T-helper 17 cell (primary cell): ENCODE results near the gene ABHD12B. TPM values are rescaled to one million over a fixed set of nuclear protein-coding genes. Genes with fewer than 3 reads are reported as not detected.
A peak's percentile ranks its signal among the peaks of the same experiment; 100 is the strongest.
"Not testable (repeated sequence)": the region's sequence is repeated elsewhere in the genome, so short reads cannot be mapped to it uniquely, and the experiment has no call there.

Experiments
- ATAC-seq: fragments of 150-1000 bp; cut with Tn5 transposase; 2 replicates; pipeline ENCODE4 v1.10.0; 2021; ENCODE audit warnings: mild to moderate bottlenecking, moderate library complexity
- DNase-seq, 3 donors: peaks; one replicate each; pipeline versions ENCODE4 v3.0.0 to v3.0.0-alpha.2; 2020 to 2021
- H3K9me3 ChIP-seq: one replicate; pipeline ENCODE4 v1.7.0; 2013; ENCODE audit warnings: low read length, mild to moderate bottlenecking; ENCODE audit not compliant: control insufficient read depth, poor library complexity, severe bottlenecking
- H3K27ac Mint-ChIP-seq: one replicate; pipeline ENCODE4 v1.8.0; 2022; ENCODE audit warnings: mild to moderate bottlenecking, moderate library complexity, mixed read lengths
- H3K27me3 Mint-ChIP-seq: one replicate; pipeline ENCODE4 v1.8.0; 2022; ENCODE audit warnings: mixed read lengths
- H3K36me3 Mint-ChIP-seq: one replicate; pipeline ENCODE4 v1.8.0; 2022; ENCODE audit warnings: low read depth, mixed read lengths
- H3K4me1 Mint-ChIP-seq: one replicate; pipeline ENCODE4 v1.8.0; 2022; ENCODE audit warnings: mild to moderate bottlenecking, mixed read lengths
- H3K4me3 Mint-ChIP-seq: one replicate; pipeline ENCODE4 v1.8.0; 2022; ENCODE audit warnings: mild to moderate bottlenecking, moderate library complexity, mixed read lengths
- total RNA-seq, 4 donors: library from RNA in 2 of 4; stranded (reverse) in 2 of 4; gene quantifications; one replicate each; pipeline ENCODE4 v1.2.3 and lab custom pipeline; 2022 to 2026

ABHD12B gene
- total RNA-seq, 2 donors from 2014 or later: not detected

GRCh38 chr14:50937800-50938199 lies 65.9 kb downstream of the ABHD12B start:
- no peak for ATAC-seq
- H3K4me3 Mint-ChIP-seq: no peak overlapping the region
- no peak overlapping the region for H3K27ac Mint-ChIP-seq

DNA sequence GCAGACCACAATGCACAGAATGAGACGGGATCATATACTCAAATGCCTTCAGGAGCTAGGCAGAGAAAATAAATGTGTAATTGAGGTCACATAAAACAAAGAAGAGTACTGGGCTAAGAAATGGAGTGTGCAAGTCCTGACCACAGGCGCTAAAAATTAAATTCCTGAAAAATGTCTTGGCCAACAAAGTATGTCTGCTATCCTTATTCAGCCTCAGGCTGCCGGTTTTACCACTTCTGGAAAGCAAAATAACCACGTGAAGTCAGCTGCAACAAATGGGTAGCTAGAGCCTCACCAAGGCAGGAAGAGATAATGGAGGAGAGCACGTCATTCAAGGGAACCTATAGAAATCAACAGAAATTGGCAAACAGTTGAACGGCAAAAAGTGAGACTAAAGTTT lies 69.3 kb downstream of the ABHD12B start:
- ATAC-seq: no peak
- Mint-ChIP-seq H3K4me3 (no peak overlapping the region), H3K4me1 (peaks cover 10% of the 10 kb centered on the region), H3K36me3 (peaks cover 8% of the 10 kb centered on the region), H3K27me3 (peaks cover 36% of the 10 kb centered on the region), H3K27ac (no peak overlapping the region)
- H3K9me3 ChIP-seq: no peaks in the 10 kb centered on the region
- DNase-seq: no peak

More at GRCh38 chr14:50937800-50938199, 65.9 kb downstream of the ABHD12B start:
- H3K9me3 ChIP-seq: no peaks in the 10 kb centered on the region
- H3K4me1 Mint-ChIP-seq: peaks cover 3% of the 10 kb centered on the region
- H3K36me3 Mint-ChIP-seq: peaks cover 5% of the 10 kb centered on the region
- H3K27me3 Mint-ChIP-seq: peaks cover 37% of the 10 kb centered on the region
- DNase-seq: no peak

DNA sequence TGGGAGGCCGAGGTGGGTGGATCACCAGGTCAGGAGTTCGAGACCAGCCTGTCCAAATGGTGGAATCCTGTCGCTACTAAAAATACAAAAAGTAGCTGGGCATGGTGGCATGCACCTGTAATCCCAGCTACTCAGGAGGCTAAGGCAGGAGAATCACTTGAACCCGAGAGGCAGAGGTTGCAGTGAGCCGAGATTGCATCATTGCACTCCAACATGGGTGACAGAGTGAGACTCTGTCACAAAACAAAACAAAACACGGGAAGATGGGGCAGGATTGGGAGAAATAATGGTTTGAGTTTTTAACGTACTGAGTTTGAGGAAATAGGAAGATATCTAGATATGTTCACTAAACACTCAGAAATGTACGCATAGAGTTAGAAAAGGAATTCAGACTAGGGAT lies 69.8 kb downstream of the ABHD12B start:
- not testable (repeated sequence) for H3K9me3 ChIP-seq, DNase-seq, H3K27ac Mint-ChIP-seq, H3K36me3 Mint-ChIP-seq, ATAC-seq, H3K4me3 Mint-ChIP-seq, H3K4me1 Mint-ChIP-seq
- peaks cover 36% of the 10 kb centered on the region for H3K27me3 Mint-ChIP-seq

DNA sequence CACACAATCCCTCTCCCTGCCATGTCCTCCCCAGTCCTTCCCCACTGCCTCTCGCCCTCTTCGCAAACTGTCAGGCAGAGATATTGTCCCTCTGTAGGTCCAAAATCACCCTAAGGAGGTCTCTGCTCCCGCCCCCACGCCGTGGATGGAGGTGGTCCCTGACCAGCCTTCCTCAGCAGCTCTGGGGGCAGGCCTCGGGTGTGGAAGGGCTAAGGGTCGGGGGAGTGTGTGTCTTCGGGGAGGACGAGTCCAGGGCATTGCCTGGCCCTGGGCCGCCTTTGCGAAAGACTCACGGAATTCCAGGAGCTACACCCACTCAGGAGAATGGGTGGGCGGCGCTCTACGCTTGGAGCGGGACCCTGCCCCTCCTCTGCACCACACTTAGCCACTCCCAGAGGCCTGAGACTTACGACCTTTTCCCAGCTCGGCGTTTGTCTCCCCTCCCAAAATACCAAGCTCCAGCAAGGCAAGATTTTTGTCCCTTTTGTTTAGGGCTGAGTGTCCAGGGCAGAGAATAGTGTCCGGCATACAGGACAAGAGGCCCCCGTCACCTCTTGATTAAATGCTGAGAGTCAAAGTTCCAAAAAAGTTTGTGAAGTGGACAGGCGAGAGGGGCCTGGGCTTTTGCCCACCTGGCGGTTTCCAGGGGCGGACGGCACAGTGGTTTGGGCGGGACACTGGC lies 71.5 kb downstream of the ABHD12B start:
- Mint-ChIP-seq H3K27me3 (peaks cover 31% of the 10 kb centered on the region), H3K36me3 (peaks cover 8% of the 10 kb centered on the region)
- H3K9me3 ChIP-seq: no peaks in the 10 kb centered on the region

DNA sequence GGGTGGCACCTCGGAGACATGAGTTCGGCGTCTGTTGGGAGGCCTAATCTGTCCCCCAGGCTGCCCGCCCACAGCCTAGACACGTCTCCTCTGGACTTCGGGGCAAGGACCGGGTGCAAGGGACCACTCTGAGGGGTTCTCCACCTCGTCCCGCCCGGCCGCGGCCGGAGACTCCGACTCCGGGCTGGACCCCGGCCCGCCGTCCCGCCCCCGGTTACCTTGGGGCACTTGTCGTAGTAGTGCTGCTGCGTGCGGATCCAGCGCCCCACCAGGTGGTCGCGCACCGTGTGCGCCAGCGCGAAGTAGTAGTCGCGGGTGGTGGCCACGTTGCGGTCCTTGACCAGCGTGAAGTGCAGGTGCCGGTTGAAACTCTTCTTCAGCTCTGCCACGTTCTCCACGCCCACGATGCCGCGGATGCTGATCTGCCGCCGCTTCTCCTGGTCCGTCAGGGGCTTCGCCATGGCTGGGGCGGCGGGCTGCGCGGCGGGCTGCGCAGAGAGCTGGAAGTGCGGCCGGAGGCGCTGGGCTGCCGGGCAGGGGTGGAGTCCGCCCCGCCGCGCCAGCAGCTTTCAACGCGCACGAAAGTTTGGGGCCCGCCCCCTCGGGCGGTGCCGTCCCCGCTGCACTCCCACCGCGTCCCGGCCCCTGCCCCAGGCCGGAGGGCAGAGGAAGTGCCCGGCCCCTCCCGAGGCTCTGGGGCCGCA lies 72.2 kb downstream of the ABHD12B start, which contains the start of gene PYGL:
TSS of gene PYGL (minus strand) at position 541 of the 704 bp plus-strand sequence. CDS start at position 461, 80 bp downstream.
- H3K27me3 Mint-ChIP-seq: peaks cover 31% of the 10 kb centered on the region
- H3K4me3 Mint-ChIP-seq: peak within 1 kb of the TSS; percentile 91

More for the DNA sequence above, 71.5 kb downstream of the ABHD12B start:
- no peak overlapping the region for H3K27ac Mint-ChIP-seq
- H3K4me3 Mint-ChIP-seq: peak overlapping the region; percentile 77
- DNase-seq: no peak
- H3K4me1 Mint-ChIP-seq: peaks cover 7% of the 10 kb centered on the region
- ATAC-seq: no peak

DNA sequence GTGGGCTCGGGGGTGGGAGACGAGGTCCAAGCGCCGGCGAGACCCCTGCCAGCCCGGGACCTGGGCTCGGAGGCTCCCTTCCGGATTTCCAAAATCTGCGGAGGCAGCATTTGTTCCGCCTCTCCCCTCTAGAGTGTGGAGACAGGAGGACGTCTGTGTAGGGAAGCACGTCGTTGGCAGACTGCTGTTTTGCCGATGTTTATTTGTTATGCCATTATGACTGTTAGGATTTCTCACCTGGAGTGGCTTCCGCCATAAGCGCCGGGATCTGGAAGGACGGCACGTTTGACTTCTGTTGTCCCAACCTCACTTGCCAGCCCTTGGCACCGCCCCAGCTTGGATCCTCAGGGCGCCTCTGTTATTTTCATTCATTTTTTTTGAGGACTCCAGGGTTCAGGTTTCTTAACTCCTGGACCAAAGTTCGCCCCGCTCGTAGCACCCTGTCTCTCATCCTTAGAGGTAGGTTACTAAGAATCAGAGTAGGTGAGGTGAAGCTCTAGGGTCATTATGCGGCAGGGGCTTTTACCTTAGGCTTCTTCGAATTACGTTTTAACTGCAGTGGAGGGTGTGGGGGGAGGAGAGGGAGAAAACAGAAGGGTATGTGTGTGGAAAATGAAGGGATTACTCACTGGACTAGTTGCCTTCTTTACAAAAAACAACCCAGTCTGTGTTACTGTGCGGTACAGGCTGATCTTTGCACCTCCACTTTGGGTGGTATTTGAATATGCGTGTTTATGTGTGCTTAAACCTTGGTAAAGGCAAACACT lies 73.0 kb downstream of the ABHD12B start:
- DNase-seq: no peak
- no peak overlapping the region for H3K27ac Mint-ChIP-seq

More for the DNA sequence above, 72.2 kb downstream of the ABHD12B start, which contains the start of gene PYGL:
- peaks cover 8% of the 10 kb centered on the region for H3K36me3 Mint-ChIP-seq
- H3K4me1 Mint-ChIP-seq: peaks cover 7% of the 10 kb centered on the region
- DNase-seq (peak in 2 of 3 donors; percentile 7 to 11), ATAC-seq (peak; percentile 50)
- no peaks in the 10 kb centered on the region for H3K9me3 ChIP-seq
- H3K27ac Mint-ChIP-seq: no peak within 1 kb of the TSS

GRCh38 chr14:50946234-50946935 lies 74.5 kb downstream of the ABHD12B start:
- H3K4me3 Mint-ChIP-seq: no peak overlapping the region
- H3K4me1 Mint-ChIP-seq: peaks cover 7% of the 10 kb centered on the region
- ATAC-seq (no peak), DNase-seq (no peak)
- peaks cover 6% of the 10 kb centered on the region for H3K36me3 Mint-ChIP-seq
- no peaks in the 10 kb centered on the region for H3K9me3 ChIP-seq
- no peak overlapping the region for H3K27ac Mint-ChIP-seq
- peaks cover 26% of the 10 kb centered on the region for H3K27me3 Mint-ChIP-seq

More for the DNA sequence above, 73.0 kb downstream of the ABHD12B start:
- peak overlapping the region; percentile 91 for H3K4me3 Mint-ChIP-seq
- H3K9me3 ChIP-seq: no peaks in the 10 kb centered on the region
- peak; percentile 12 for ATAC-seq
- peaks cover 31% of the 10 kb centered on the region for H3K27me3 Mint-ChIP-seq
- H3K4me1 Mint-ChIP-seq: peaks cover 7% of the 10 kb centered on the region
- peaks cover 8% of the 10 kb centered on the region for H3K36me3 Mint-ChIP-seq

DNA sequence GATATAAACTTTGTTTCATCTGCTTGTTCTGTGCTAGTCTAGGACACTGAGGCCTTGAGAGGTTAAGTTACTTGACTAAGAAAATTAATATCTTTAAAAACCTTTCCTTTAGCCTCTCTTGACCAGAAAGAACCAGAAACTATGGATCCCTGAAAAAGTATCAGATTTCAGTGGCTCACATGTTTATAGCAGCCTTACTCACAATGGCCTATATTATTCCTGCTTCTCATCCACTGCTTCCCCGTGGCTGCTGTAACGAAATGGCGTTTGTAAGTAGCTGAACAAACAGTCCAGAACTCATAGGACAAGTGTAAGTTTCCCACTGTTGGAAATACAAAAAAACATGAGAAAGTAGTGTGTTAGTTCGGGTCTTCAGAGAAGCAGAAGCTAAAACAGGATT lies 75.6 kb downstream of the ABHD12B start:
- Mint-ChIP-seq H3K27me3 (peaks cover 15% of the 10 kb centered on the region), H3K36me3 (peaks cover 2% of the 10 kb centered on the region), H3K4me1 (peaks cover 10% of the 10 kb centered on the region), H3K27ac (no peak overlapping the region), H3K4me3 (no peak overlapping the region)
- DNase-seq: no peak
- H3K9me3 ChIP-seq: no peaks in the 10 kb centered on the region
- no peak for ATAC-seq

- ATAC-seq: no peak
- Mint-ChIP-seq H3K4me3 (no peak overlapping the region), H3K27ac (no peak overlapping the region)
Measured at GRCh38 chr14:50948205-50948604, 76.4 kb downstream of the ABHD12B start.

GRCh38 chr14:50951032-50951431 lies 79.2 kb downstream of the ABHD12B start:
- Mint-ChIP-seq H3K27ac (no peak overlapping the region), H3K4me3 (no peak overlapping the region), H3K4me1 (peaks cover 4% of the 10 kb centered on the region), H3K36me3 (no peaks in the 10 kb centered on the region), H3K27me3 (peaks cover 9% of the 10 kb centered on the region)
- DNase-seq: no peak
- no peaks in the 10 kb centered on the region for H3K9me3 ChIP-seq
- ATAC-seq: no peak

More at GRCh38 chr14:50948205-50948604, 76.4 kb downstream of the ABHD12B start:
- peaks cover 2% of the 10 kb centered on the region for H3K36me3 Mint-ChIP-seq
- no peaks in the 10 kb centered on the region for H3K9me3 ChIP-seq
- DNase-seq: no peak
- peaks cover 17% of the 10 kb centered on the region for H3K27me3 Mint-ChIP-seq
- H3K4me1 Mint-ChIP-seq: peaks cover 7% of the 10 kb centered on the region

- no peak for DNase-seq
- Mint-ChIP-seq H3K36me3 (no peaks in the 10 kb centered on the region), H3K27me3 (peaks cover 9% of the 10 kb centered on the region), H3K4me3 (no peak overlapping the region), H3K4me1 (peaks cover 4% of the 10 kb centered on the region), H3K27ac (no peak overlapping the region)
- no peak for ATAC-seq
- no peaks in the 10 kb centered on the region for H3K9me3 ChIP-seq
Measured at GRCh38 chr14:50953502-50953901, 81.6 kb downstream of the ABHD12B start.
